ENCODE data around the gene TTN. TPM values are rescaled to one million over a fixed set of nuclear protein-coding genes. Genes with fewer than 3 reads are reported as not detected.

TTN gene
- total and polyA plus RNA-seq, 5 donors from 2014 or later: 2.0 to 153 (median 3.1) TPM

DNA sequence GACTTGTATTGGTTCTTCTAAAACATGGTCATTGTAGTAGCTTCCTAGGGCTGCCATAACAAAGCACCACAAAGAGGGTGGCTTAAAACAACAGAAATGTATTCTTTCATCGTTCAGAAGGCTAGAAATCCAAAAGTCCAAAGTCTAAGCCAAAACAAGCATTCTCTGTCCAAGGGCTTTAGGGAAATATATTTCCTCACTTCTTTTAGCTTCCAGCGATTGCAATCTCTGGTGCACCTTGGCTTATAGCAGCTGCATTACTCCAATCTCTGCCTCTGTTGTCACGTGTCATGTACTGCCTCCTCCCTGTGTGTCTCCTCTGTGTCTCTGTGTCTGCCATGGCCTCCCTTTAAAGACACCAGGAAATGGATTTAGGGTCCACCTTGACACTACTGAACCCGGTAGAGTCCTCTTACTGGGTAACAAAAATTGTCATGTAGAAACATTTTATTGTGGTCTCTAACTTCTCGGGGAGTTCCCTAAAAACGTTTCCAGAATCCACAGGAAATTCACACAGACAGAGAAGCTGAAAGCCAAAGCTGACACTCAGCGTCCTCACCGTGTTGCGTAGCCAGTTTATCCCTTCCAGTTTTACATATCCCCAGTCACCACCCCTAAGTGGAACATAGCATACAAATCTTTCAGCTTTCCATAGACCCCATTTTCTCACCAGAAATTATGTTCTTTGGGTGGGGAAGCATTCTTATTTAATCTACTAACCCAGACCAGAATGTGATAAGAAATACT lies 20.7 kb upstream of the TTN start:
- H3K36me3 ChIP-seq (ENCODE audit: control insufficient read depth, insufficient read depth, low read length): peaks cover 19% of the 10 kb centered on the region
- Mint-ChIP-seq H3K4me1 (peaks cover 0 to 22% (median 20%) of the 10 kb centered on the region in 4 donors), H3K27ac (peak overlapping the region in 1 of 3 donors; percentile 24)

DNA sequence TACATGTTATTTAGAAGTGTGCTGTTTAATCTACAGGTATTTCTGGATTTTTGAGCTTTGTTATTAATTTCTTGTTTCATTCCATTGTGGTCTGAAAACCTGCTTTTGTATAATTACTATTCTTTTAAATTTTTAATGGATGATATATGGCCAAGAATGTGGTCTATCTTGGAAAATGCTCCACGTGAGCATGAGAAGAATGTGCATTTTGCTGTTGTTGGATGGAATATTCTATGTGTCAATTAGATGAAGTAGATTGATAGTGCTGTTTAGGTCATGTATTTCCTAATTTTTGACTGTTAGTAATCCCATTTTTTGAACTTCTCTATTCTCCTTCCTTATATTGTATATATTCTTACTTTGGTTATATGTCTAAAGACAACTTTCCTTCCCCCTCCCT lies 19.9 kb upstream of the TTN start:
- no peak overlapping the region for H3K27ac Mint-ChIP-seq
- DNase-seq (no peak), ATAC-seq (ENCODE audit: low read depth in 2 of 2) (no peak)
- peaks cover 0 to 22% (median 20%) of the 10 kb centered on the region in 4 donors for H3K4me1 Mint-ChIP-seq
- H3K4me3 Mint-ChIP-seq: no peak overlapping the region
- no peak overlapping the region for H3K4me3 ChIP-seq (ENCODE audit: low read depth, low read length)
- no peaks in the 10 kb centered on the region for H3K4me1 ChIP-seq (ENCODE audit: control insufficient read depth, insufficient read depth, low read length, poor library complexity, severe bottlenecking)
- peaks cover 54% of the 10 kb centered on the region for H3K36me3 Mint-ChIP-seq
- peaks cover 0 to 4% (median 0%) of the 10 kb centered on the region in 7 donors for H3K9me3 Mint-ChIP-seq
- H3K9me3 ChIP-seq (ENCODE audit: control insufficient read depth in 2 of 2, low read length in 2 of 2): no peaks in the 10 kb centered on the region
- H3K36me3 ChIP-seq (ENCODE audit: control insufficient read depth, insufficient read depth, low read length): peaks cover 17% of the 10 kb centered on the region
- H3K27ac ChIP-seq (ENCODE audit: insufficient read depth, low read length, poor library complexity, severe bottlenecking): no peak overlapping the region
- H3K27me3 Mint-ChIP-seq: no peaks in the 10 kb centered on the region
- H3K27me3 ChIP-seq (ENCODE audit: control insufficient read depth, insufficient read depth, low read length): no peaks in the 10 kb centered on the region

More for the DNA sequence above, 20.7 kb upstream of the TTN start:
- H3K4me3 ChIP-seq (ENCODE audit: low read depth, low read length): no peak overlapping the region
- H3K27me3 ChIP-seq (ENCODE audit: control insufficient read depth, insufficient read depth, low read length): no peaks in the 10 kb centered on the region
- Mint-ChIP-seq H3K9me3 (peaks cover 0 to 4% (median 0%) of the 10 kb centered on the region in 7 donors), H3K27me3 (no peaks in the 10 kb centered on the region), H3K36me3 (peaks cover 58% of the 10 kb centered on the region), H3K4me3 (no peak overlapping the region)
- H3K27ac ChIP-seq (ENCODE audit: insufficient read depth, low read length, poor library complexity, severe bottlenecking): no peak overlapping the region
- H3K9me3 ChIP-seq (ENCODE audit: control insufficient read depth in 2 of 2, low read length in 2 of 2): no peaks in the 10 kb centered on the region
- H3K4me1 ChIP-seq (ENCODE audit: control insufficient read depth, insufficient read depth, low read length, poor library complexity, severe bottlenecking): no peaks in the 10 kb centered on the region
- ATAC-seq (ENCODE audit: low read depth in 2 of 2) (no peak), DNase-seq (no peak)

DNA sequence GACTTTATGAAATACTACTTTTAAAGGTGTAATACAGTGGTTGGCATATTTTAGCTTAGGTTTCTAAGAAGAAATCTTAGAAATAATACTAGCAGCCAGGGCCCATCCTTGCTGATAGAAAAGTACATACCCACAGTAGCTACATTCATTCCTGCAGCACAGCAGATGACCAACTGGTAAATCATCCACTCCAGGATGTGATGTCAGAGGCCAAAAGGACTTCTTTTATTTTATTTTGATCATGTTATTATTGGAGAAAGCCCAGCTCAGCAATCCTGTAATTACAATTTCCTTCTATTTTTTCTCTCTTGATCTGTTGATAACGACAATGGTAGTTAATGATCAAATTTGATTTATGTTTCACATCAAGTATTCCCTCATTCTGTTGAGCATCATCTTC lies 18.0 kb upstream of the TTN start:
- Histone ChIP-seq H3K9me3 (ENCODE audit: control insufficient read depth in 2 of 2, low read length in 2 of 2) (no peaks in the 10 kb centered on the region), H3K27me3 (ENCODE audit: control insufficient read depth, insufficient read depth, low read length) (no peaks in the 10 kb centered on the region), H3K27ac (ENCODE audit: insufficient read depth, low read length, poor library complexity, severe bottlenecking) (no peak overlapping the region), H3K4me1 (ENCODE audit: control insufficient read depth, insufficient read depth, low read length, poor library complexity, severe bottlenecking) (peaks cover 6% of the 10 kb centered on the region), H3K36me3 (ENCODE audit: control insufficient read depth, insufficient read depth, low read length) (peaks cover 12% of the 10 kb centered on the region), H3K4me3 (ENCODE audit: low read depth, low read length) (no peak overlapping the region)
- peaks cover 0 to 4% (median 0%) of the 10 kb centered on the region in 7 donors for H3K9me3 Mint-ChIP-seq
- H3K27me3 Mint-ChIP-seq: no peaks in the 10 kb centered on the region
- H3K36me3 Mint-ChIP-seq: peaks cover 44% of the 10 kb centered on the region
- no peak for ATAC-seq (ENCODE audit: low read depth in 2 of 2)
- H3K4me1 Mint-ChIP-seq: peaks cover 1 to 23% (median 19%) of the 10 kb centered on the region in 4 donors
- no peak overlapping the region for H3K4me3 Mint-ChIP-seq
- H3K27ac Mint-ChIP-seq: no peak overlapping the region
- no peak for DNase-seq

DNA sequence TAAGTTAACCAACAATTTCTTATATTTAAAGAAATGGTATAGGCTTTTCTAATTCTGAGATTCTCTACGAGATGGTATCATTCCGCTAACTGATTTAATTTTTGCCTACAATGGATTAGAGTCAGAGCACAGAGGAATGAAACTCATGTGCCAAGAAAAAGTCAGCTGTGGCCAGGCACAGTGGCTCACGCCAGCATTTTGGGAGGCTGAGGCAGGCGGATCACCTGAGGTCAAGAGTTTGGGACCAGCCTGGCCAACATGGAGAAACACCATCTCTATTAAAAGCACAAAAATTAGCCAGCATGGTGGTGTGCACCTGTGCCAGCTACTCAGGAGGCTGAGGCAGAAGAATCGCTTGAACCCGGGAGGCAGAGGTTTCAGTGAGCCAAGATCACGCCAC lies 17.0 kb upstream of the TTN start:
- Histone ChIP-seq H3K27me3 (ENCODE audit: control insufficient read depth, insufficient read depth, low read length) (no peaks in the 10 kb centered on the region), H3K4me3 (ENCODE audit: low read depth, low read length) (no peak overlapping the region), H3K9me3 (ENCODE audit: control insufficient read depth in 2 of 2, low read length in 2 of 2) (no peaks in the 10 kb centered on the region), H3K27ac (ENCODE audit: insufficient read depth, low read length, poor library complexity, severe bottlenecking) (no peak overlapping the region), H3K4me1 (ENCODE audit: control insufficient read depth, insufficient read depth, low read length, poor library complexity, severe bottlenecking) (peaks cover 12% of the 10 kb centered on the region), H3K36me3 (ENCODE audit: control insufficient read depth, insufficient read depth, low read length) (peaks cover 12% of the 10 kb centered on the region)
- ATAC-seq (ENCODE audit: low read depth in 2 of 2) (no peak), DNase-seq (no peak)
- Mint-ChIP-seq H3K27ac (no peak overlapping the region), H3K4me1 (peaks cover 10 to 21% (median 16%) of the 10 kb centered on the region in 4 donors), H3K27me3 (no peaks in the 10 kb centered on the region), H3K4me3 (no peak overlapping the region), H3K36me3 (peaks cover 35% of the 10 kb centered on the region), H3K9me3 (peaks cover 0 to 4% (median 0%) of the 10 kb centered on the region in 7 donors)

DNA sequence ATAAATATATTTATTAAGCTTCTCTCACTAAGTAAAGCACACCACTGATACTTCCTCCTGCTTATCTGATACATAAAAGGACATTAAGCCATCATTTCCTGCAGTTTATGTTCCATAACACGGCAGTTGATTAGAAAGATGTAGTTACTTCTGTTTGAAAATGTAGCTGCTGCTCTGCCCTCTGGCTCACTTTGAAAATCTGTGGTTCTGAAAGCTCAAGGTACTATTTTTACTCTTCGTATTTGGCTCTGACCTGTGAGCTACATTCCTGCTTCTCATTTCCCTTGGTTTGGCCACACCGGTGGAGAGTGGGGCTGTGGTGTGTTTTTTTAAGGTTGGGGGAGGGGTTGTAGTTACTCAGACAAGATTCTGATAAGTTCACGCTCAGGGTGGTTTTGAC lies 12.8 kb upstream of the TTN start:
- H3K36me3 Mint-ChIP-seq: peaks cover 20% of the 10 kb centered on the region
- peak in 2 of 3 donors; percentile 28 to 34 for DNase-seq
- H3K27me3 ChIP-seq (ENCODE audit: control insufficient read depth, insufficient read depth, low read length): no peaks in the 10 kb centered on the region
- no peaks in the 10 kb centered on the region for H3K9me3 ChIP-seq (ENCODE audit: control insufficient read depth in 2 of 2, low read length in 2 of 2)
- no peaks in the 10 kb centered on the region for H3K27me3 Mint-ChIP-seq
- peak overlapping the region; percentile 45 for H3K4me3 ChIP-seq (ENCODE audit: low read depth, low read length)
- H3K4me1 Mint-ChIP-seq: peaks cover 14 to 29% (median 26%) of the 10 kb centered on the region in 4 donors
- peaks cover 3% of the 10 kb centered on the region for H3K36me3 ChIP-seq (ENCODE audit: control insufficient read depth, insufficient read depth, low read length)
- peak overlapping the region; percentile 19 to 81 (median 62) for H3K4me3 Mint-ChIP-seq
- H3K4me1 ChIP-seq (ENCODE audit: control insufficient read depth, insufficient read depth, low read length, poor library complexity, severe bottlenecking): peaks cover 12% of the 10 kb centered on the region
- peak overlapping the region; percentile 79 to 96 (median 85) for H3K27ac Mint-ChIP-seq
- H3K27ac ChIP-seq (ENCODE audit: insufficient read depth, low read length, poor library complexity, severe bottlenecking): peak overlapping the region; percentile 39
- H3K9me3 Mint-ChIP-seq: peaks cover 0 to 7% (median 0%) of the 10 kb centered on the region in 7 donors
- peak; percentile 31 to 56 for ATAC-seq (ENCODE audit: low read depth in 2 of 2)

DNA sequence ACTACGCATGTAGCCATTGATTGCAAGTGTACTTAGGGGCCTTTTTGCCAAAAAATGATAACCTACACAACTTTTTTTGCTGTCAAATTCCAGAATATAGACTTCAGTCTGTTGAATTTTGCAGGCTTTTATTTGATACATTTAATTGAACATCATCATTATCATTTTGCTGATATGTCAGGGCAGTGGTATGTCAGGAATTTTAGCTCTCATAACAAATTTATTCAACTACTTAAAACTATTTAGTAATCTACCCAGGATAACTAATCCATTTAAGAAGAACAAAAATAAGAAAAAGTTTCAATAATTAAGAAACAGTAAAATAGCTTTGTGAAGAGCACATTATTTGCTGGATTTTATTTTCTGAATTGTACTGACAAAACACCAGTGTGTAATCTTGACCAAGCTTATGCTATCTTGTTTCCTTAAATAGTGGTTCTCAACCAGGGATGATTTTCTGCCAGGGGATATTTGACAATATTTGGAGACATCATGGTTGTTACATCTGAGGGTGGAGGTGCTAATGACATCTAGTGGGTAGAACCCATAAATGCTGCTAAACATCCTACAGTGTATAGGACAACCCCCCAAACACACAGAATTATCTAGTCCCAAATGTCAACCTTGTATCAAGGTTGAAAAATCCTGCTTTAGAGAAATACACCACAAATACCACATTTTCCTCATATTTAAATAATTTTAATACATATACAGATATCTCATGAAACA lies 12.1 kb upstream of the TTN start:
- H3K27ac Mint-ChIP-seq: peak overlapping the region in 1 of 3 donors; percentile 79
- no peaks in the 10 kb centered on the region for H3K27me3 Mint-ChIP-seq
- peak overlapping the region; percentile 39 for H3K27ac ChIP-seq (ENCODE audit: insufficient read depth, low read length, poor library complexity, severe bottlenecking)
- H3K9me3 Mint-ChIP-seq: peaks cover 0 to 7% (median 0%) of the 10 kb centered on the region in 7 donors
- peaks cover 3% of the 10 kb centered on the region for H3K36me3 ChIP-seq (ENCODE audit: control insufficient read depth, insufficient read depth, low read length)
- DNase-seq (peak in 1 of 3 donors; percentile 4), ATAC-seq (ENCODE audit: low read depth in 2 of 2) (peak; percentile 44 to 50)
- H3K4me3 ChIP-seq (ENCODE audit: low read depth, low read length): peak overlapping the region; percentile 45
- H3K36me3 Mint-ChIP-seq: peaks cover 25% of the 10 kb centered on the region
- H3K4me1 Mint-ChIP-seq: peaks cover 14 to 29% (median 26%) of the 10 kb centered on the region in 4 donors
- H3K9me3 ChIP-seq (ENCODE audit: control insufficient read depth in 2 of 2, low read length in 2 of 2): no peaks in the 10 kb centered on the region
- no peaks in the 10 kb centered on the region for H3K27me3 ChIP-seq (ENCODE audit: control insufficient read depth, insufficient read depth, low read length)
- H3K4me1 ChIP-seq (ENCODE audit: control insufficient read depth, insufficient read depth, low read length, poor library complexity, severe bottlenecking): peaks cover 12% of the 10 kb centered on the region
- no peak overlapping the region for H3K4me3 Mint-ChIP-seq

DNA sequence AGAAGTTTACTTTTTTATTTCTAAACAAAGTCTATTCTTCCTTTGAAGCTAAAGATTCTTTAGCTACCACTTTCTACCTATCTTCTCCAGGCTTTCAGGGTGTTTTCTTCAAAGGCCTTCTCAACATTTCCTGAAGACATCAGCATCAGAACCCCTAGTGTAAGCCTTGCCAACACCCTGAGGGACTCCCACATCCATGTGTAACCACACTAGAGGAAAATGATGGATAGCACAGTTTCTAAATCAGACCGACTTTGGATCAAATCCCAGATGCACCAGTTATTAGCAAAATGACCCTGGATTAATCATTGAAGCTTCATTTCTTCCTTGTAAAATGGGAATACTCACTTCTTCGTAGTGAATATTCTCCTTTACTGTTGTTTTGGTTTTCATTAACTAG lies 4.7 kb upstream of the TTN start:
- H3K27ac Mint-ChIP-seq: peak overlapping the region in 1 of 3 donors; percentile 16

More for the DNA sequence above, 4.7 kb upstream of the TTN start:
- Histone ChIP-seq H3K9me3 (ENCODE audit: control insufficient read depth in 2 of 2, low read length in 2 of 2) (no peaks in the 10 kb centered on the region), H3K27ac (ENCODE audit: insufficient read depth, low read length, poor library complexity, severe bottlenecking) (no peak overlapping the region), H3K36me3 (ENCODE audit: control insufficient read depth, insufficient read depth, low read length) (peaks cover 9% of the 10 kb centered on the region), H3K4me3 (ENCODE audit: low read depth, low read length) (no peak overlapping the region), H3K4me1 (ENCODE audit: control insufficient read depth, insufficient read depth, low read length, poor library complexity, severe bottlenecking) (no peaks in the 10 kb centered on the region), H3K27me3 (ENCODE audit: control insufficient read depth, insufficient read depth, low read length) (no peaks in the 10 kb centered on the region)
- Mint-ChIP-seq H3K4me1 (no peaks in the 10 kb centered on the region), H3K27me3 (no peaks in the 10 kb centered on the region), H3K36me3 (peaks cover 31% of the 10 kb centered on the region), H3K9me3 (no peaks in the 10 kb centered on the region), H3K4me3 (no peak overlapping the region)
- DNase-seq (no peak), ATAC-seq (ENCODE audit: low read depth in 2 of 2) (no peak)

Measured in CD4-positive, CD25-positive, alpha-beta regulatory T cell (primary cell).